ENCODE results near the gene TMPRSS6. TPM values are rescaled to one million over a fixed set of nuclear protein-coding genes. Genes with fewer than 3 reads are reported as not detected.

TMPRSS6 gene
- polyA plus RNA-seq, 1 experiment = not detected

- DNase-seq (ENCODE audit: low read depth) = no peak
- Histone ChIP-seq H3K27me3 (ENCODE audit: control insufficient read depth, insufficient read depth, low read length) (peaks cover 5% of the 10 kb centered on the region; the same call in 1 of the 2 replicates), H3K36me3 (ENCODE audit: control insufficient read depth, insufficient read depth, low read length) (no peaks in the 10 kb centered on the region), H3K4me3 (ENCODE audit: low read depth, low read length) (no peak overlapping the region)
- CTCF ChIA-PET = interaction anchor here (1.3 kb wide), 1 partner anchor 64 kb away, joined by 5 read pairs; no protein-coding TSS in a partner anchor
- POLR2A ChIA-PET = no interaction called here
- no peak for TF ChIP-seq CTCF (IDR thresholded peaks at IDR 0.05; ENCODE audit: insufficient read depth, low read depth, low read length)
Observed at GRCh38 chr22:37135023-37135422, 25.5 kb upstream of the TMPRSS6 start.

- H3K4me3 ChIP-seq (ENCODE audit: low read depth, low read length) = no peak overlapping the region
- ChIA-PET POLR2A (no interaction called here), CTCF (no interaction called here)
- no peaks in the 10 kb centered on the region for H3K36me3 ChIP-seq (ENCODE audit: control insufficient read depth, insufficient read depth, low read length)
- TF ChIP-seq CTCF (IDR thresholded peaks at IDR 0.05; ENCODE audit: insufficient read depth, low read depth, low read length) = no peak
- peaks cover 5% of the 10 kb centered on the region; the same call in 1 of the 2 replicates for H3K27me3 ChIP-seq (ENCODE audit: control insufficient read depth, insufficient read depth, low read length)
- no peak for DNase-seq (ENCODE audit: low read depth)
Observed at GRCh38 chr22:37133304-37134018, 23.9 kb upstream of the TMPRSS6 start.

GRCh38 chr22:37132773-37133172, 23.3 kb upstream of the TMPRSS6 start:
- Histone ChIP-seq H3K4me3 (ENCODE audit: low read depth, low read length) (no peak overlapping the region), H3K36me3 (ENCODE audit: control insufficient read depth, insufficient read depth, low read length) (no peaks in the 10 kb centered on the region), H3K27me3 (ENCODE audit: control insufficient read depth, insufficient read depth, low read length) (peaks cover 5% of the 10 kb centered on the region; the same call in 1 of the 2 replicates)
- TF ChIP-seq CTCF (IDR thresholded peaks at IDR 0.05; ENCODE audit: insufficient read depth, low read depth, low read length) = no peak
- CTCF ChIA-PET = no interaction called here
- POLR2A ChIA-PET = no interaction called here
- DNase-seq (ENCODE audit: low read depth) = no peak

GRCh38 chr22:37129866-37130441, 20.4 kb upstream of the TMPRSS6 start:
- Histone ChIP-seq H3K4me3 (ENCODE audit: low read depth, low read length) (no peak overlapping the region), H3K36me3 (ENCODE audit: control insufficient read depth, insufficient read depth, low read length) (no peaks in the 10 kb centered on the region), H3K27me3 (ENCODE audit: control insufficient read depth, insufficient read depth, low read length) (peaks cover 2% of the 10 kb centered on the region; the same call in 1 of the 2 replicates)
- ChIA-PET POLR2A (no interaction called here), CTCF (interaction anchor here (1.7 kb wide), 1 partner anchor 70 kb away, joined by 6 read pairs; no protein-coding TSS in a partner anchor)
- no peak for DNase-seq (ENCODE audit: low read depth)
- no peak for TF ChIP-seq CTCF (IDR thresholded peaks at IDR 0.05; ENCODE audit: insufficient read depth, low read depth, low read length)

GRCh38 chr22:37128555-37129281, 19.2 kb upstream of the TMPRSS6 start:
- CTCF ChIA-PET = no interaction called here

More at GRCh38 chr22:37128555-37129281, 19.2 kb upstream of the TMPRSS6 start:
- DNase-seq (ENCODE audit: low read depth) = no peak
- H3K36me3 ChIP-seq (ENCODE audit: control insufficient read depth, insufficient read depth, low read length) = no peaks in the 10 kb centered on the region
- H3K4me3 ChIP-seq (ENCODE audit: low read depth, low read length) = no peak overlapping the region
- peaks cover 2% of the 10 kb centered on the region; the same call in 1 of the 2 replicates for H3K27me3 ChIP-seq (ENCODE audit: control insufficient read depth, insufficient read depth, low read length)
- TF ChIP-seq CTCF (IDR thresholded peaks at IDR 0.05; ENCODE audit: insufficient read depth, low read depth, low read length) = no peak
- POLR2A ChIA-PET = no interaction called here

Data from BJ (cell line).